Neural progenitor cell (in vitro differentiated cells): ENCODE data around the gene IDI2. TPM values are rescaled to one million over a fixed set of nuclear protein-coding genes. Genes with fewer than 3 reads are reported as not detected.

Experiments used
- DNase-seq: peaks from one replicate; pipeline ENCODE4 v3.0.0-alpha.2; 2016; ENCODE audit warnings: low spot score
- H2AFZ ChIP-seq: fragments of 200-600 bp; sonication (generic); replicated peaks from 2 replicates; pipeline ENCODE4 v1.6.1; 2016; ENCODE audit warnings: antibody characterized with exemption
- H3F3A ChIP-seq: fragments of 200-600 bp; sonication (generic); 2 replicates; pipeline ENCODE4 v1.6.1; 2016; ENCODE audit warnings: antibody characterized with exemption, low read depth
- H3K27ac ChIP-seq: fragments of 200-600 bp; sonication (generic); 2 replicates; pipeline ENCODE4 v1.5.1; 2016; ENCODE audit warnings: mild to moderate bottlenecking
- H3K27me3 ChIP-seq: fragments of 200-600 bp; sonication (generic); 2 replicates; pipeline ENCODE4 v1.6.1; 2016; ENCODE audit warnings: mild to moderate bottlenecking, moderate library complexity
- H3K36me3 ChIP-seq: fragments of 200-600 bp; sonication (generic); 2 replicates; pipeline ENCODE4 v1.5.1; 2016
- H3K4me1 ChIP-seq: fragments of 200-600 bp; sonication (generic); 2 replicates; pipeline ENCODE4 v1.6.1; 2016; ENCODE audit warnings: mixed run types
- H3K4me2 ChIP-seq: fragments of 200-600 bp; sonication (generic); 2 replicates; pipeline ENCODE4 v1.6.1; 2016
- H3K4me3 ChIP-seq: fragments of 200-600 bp; sonication (generic); 2 replicates; pipeline ENCODE4 v1.5.1; 2016
- H3K79me2 ChIP-seq: fragments of 200-600 bp; sonication (generic); 2 replicates; pipeline ENCODE4 v1.6.1; 2016; ENCODE audit warnings: low read depth
- H3K9ac ChIP-seq: fragments of 200-600 bp; sonication (generic); 2 replicates; pipeline ENCODE4 v1.6.1; 2016
- H3K9me3 ChIP-seq: fragments of 200-600 bp; sonication (generic); 2 replicates; pipeline ENCODE4 v1.5.1; 2016; ENCODE audit warnings: low read depth
- H4K20me1 ChIP-seq: fragments of 200-600 bp; sonication (generic); 2 replicates; pipeline ENCODE4 v1.6.1; 2016; ENCODE audit warnings: low read depth
- H3K27ac Mint-ChIP-seq: 3 replicates; pipeline ENCODE4 v1.8.0; 2021; ENCODE audit warnings: mixed read lengths
- H3K27me3 Mint-ChIP-seq: 2 replicates; pipeline ENCODE4 v1.8.0; 2022; ENCODE audit warnings: low read depth, mild to moderate bottlenecking, inconsistent platforms, moderate library complexity, mixed read lengths; ENCODE audit not compliant: insufficient read depth
- H3K36me3 Mint-ChIP-seq: 3 replicates; pipeline ENCODE4 v1.8.0; 2021; ENCODE audit warnings: mixed read lengths
- H3K4me1 Mint-ChIP-seq: 3 replicates; pipeline ENCODE4 v1.8.0; 2021; ENCODE audit warnings: mixed read lengths
- H3K4me3 Mint-ChIP-seq: 3 replicates; pipeline ENCODE4 v1.8.0; 2021; ENCODE audit warnings: mild to moderate bottlenecking, moderate library complexity, mixed read lengths
- H3K9me3 Mint-ChIP-seq: 3 replicates; pipeline ENCODE4 v1.8.0; 2020; ENCODE audit warnings: mixed read lengths
- CTCF ChIP-seq: fragments of 200-600 bp; sonication (generic); IDR thresholded peaks from 2 replicates; pipeline ENCODE4 v1.5.1; 2017; ENCODE audit warnings: antibody characterized with exemption, mild to moderate bottlenecking
- EZH2 ChIP-seq: fragments of 200-600 bp; sonication (generic); IDR thresholded peaks from 2 replicates; pipeline ENCODE4 v1.6.1; 2017; ENCODE audit warnings: antibody characterized with exemption, mild to moderate bottlenecking, moderate library complexity
- EZH2phosphoT487 ChIP-seq: fragments of 200-600 bp; sonication (generic); IDR thresholded peaks from 2 replicates; pipeline ENCODE4 v1.6.1; 2017; ENCODE audit warnings: antibody characterized with exemption
- total RNA-seq: library from RNA; depleted of rRNA; stranded (reverse); fragments of >200 nt; gene quantifications from 2 replicates; pipeline ENCODE4 v1.2.3, GENCODE V29; 2015; ENCODE audit warnings: low replicate concordance

Gene IDI2
- total RNA-seq, 1 donor from 2014 or later, result not detected

- peak overlapping the region; percentile 85 for H3K4me2 ChIP-seq
- peaks cover 96% of the 10 kb centered on the region for H3K79me2 ChIP-seq
- H3K9me3 ChIP-seq, result no peaks in the 10 kb centered on the region
- no peak for TF ChIP-seq EZH2
- no peak for TF ChIP-seq CTCF
- TF ChIP-seq EZH2phosphoT487, result no peak
- H3K36me3 ChIP-seq, result no peaks in the 10 kb centered on the region
- peaks cover 6% of the 10 kb centered on the region for H3K27me3 Mint-ChIP-seq
- peaks cover 10% of the 10 kb centered on the region for H3F3A ChIP-seq
- H3K27ac Mint-ChIP-seq, result no peak overlapping the region
- peak overlapping the region; percentile 98 for H3K4me3 Mint-ChIP-seq
- no peak for DNase-seq
- peaks cover 5% of the 10 kb centered on the region for H3K36me3 Mint-ChIP-seq
- H3K4me1 ChIP-seq, result peaks cover 19% of the 10 kb centered on the region
- no peak overlapping the region for H3K27ac ChIP-seq
- no peaks in the 10 kb centered on the region for H3K9me3 Mint-ChIP-seq
- H3K27me3 ChIP-seq, result no peaks in the 10 kb centered on the region
- no peak overlapping the region for H3K9ac ChIP-seq
- peaks cover 33% of the 10 kb centered on the region for H3K4me1 Mint-ChIP-seq
- H3K4me3 ChIP-seq, result peak overlapping the region; percentile 90
- H4K20me1 ChIP-seq, result peaks cover 36% of the 10 kb centered on the region
- no peak overlapping the region for H2AFZ ChIP-seq
These were observed 32.4 kb upstream of the IDI2 start for GRCh38 chr10:1058017-1058416.

- H2AFZ ChIP-seq, result peak overlapping the region; percentile 98
These were observed 31.5 kb upstream of the IDI2 start for GRCh38 chr10:1057106-1057657.

GRCh38 chr10:1056326-1057105 is 30.9 kb upstream of the IDI2 start, which contains the start of gene WDR37:
Gene WDR37 (plus strand): TSS chr10:1056385. CDS start chr10:1072156, 15,771 bp downstream.
- TF ChIP-seq EZH2 (no peak), CTCF (no peak), EZH2phosphoT487 (no peak)
- H3F3A ChIP-seq, result peaks cover 21% of the 10 kb centered on the region
- peaks cover 19% of the 10 kb centered on the region for H3K4me1 ChIP-seq
- Mint-ChIP-seq H3K27me3 (peaks cover 6% of the 10 kb centered on the region), H3K4me3 (peak within 1 kb of the TSS; percentile 98), H3K4me1 (peaks cover 35% of the 10 kb centered on the region), H3K27ac (peak within 1 kb of the TSS; percentile 94), H3K36me3 (peaks cover 15% of the 10 kb centered on the region), H3K9me3 (no peaks in the 10 kb centered on the region)
- peak within 1 kb of the TSS; percentile 90 for H3K4me3 ChIP-seq
- H3K27me3 ChIP-seq, result no peaks in the 10 kb centered on the region
- H3K36me3 ChIP-seq, result no peaks in the 10 kb centered on the region
- H3K79me2 ChIP-seq, result peaks cover 100% of the 10 kb centered on the region
- no peaks in the 10 kb centered on the region for H3K9me3 ChIP-seq
- H3K4me2 ChIP-seq, result peak within 1 kb of the TSS; percentile 85
- H2AFZ ChIP-seq, result peak within 1 kb of the TSS; percentile 98
- DNase-seq, result peak; percentile 93
- peak within 1 kb of the TSS; percentile 78 for H3K27ac ChIP-seq
- H3K9ac ChIP-seq, result peak within 1 kb of the TSS; percentile 71
- peaks cover 45% of the 10 kb centered on the region for H4K20me1 ChIP-seq

More at GRCh38 chr10:1057106-1057657, 31.5 kb upstream of the IDI2 start:
- Histone ChIP-seq H3K4me3 (peak overlapping the region; percentile 90), H4K20me1 (peaks cover 44% of the 10 kb centered on the region), H3K27me3 (no peaks in the 10 kb centered on the region), H3K9me3 (no peaks in the 10 kb centered on the region), H3K79me2 (peaks cover 100% of the 10 kb centered on the region), H3K36me3 (no peaks in the 10 kb centered on the region), H3K4me2 (peak overlapping the region; percentile 85), H3K9ac (peak overlapping the region; percentile 71), H3K4me1 (peaks cover 19% of the 10 kb centered on the region), H3F3A (peaks cover 17% of the 10 kb centered on the region), H3K27ac (no peak overlapping the region)
- TF ChIP-seq EZH2 (no peak), CTCF (no peak), EZH2phosphoT487 (no peak)
- peaks cover 11% of the 10 kb centered on the region for H3K36me3 Mint-ChIP-seq
- DNase-seq, result peak; percentile 51
- peaks cover 6% of the 10 kb centered on the region for H3K27me3 Mint-ChIP-seq
- H3K4me1 Mint-ChIP-seq, result peaks cover 33% of the 10 kb centered on the region
- H3K27ac Mint-ChIP-seq, result no peak overlapping the region
- H3K9me3 Mint-ChIP-seq, result no peaks in the 10 kb centered on the region
- H3K4me3 Mint-ChIP-seq, result peak overlapping the region; percentile 98
